Eye (tissue), 1 donor: ENCODE results near the gene GPD2.

Experiments used
- DNase-seq: peaks from one replicate; pipeline ENCODE4 v3.0.0-alpha.2; 2015

GPD2 gene

DNA sequence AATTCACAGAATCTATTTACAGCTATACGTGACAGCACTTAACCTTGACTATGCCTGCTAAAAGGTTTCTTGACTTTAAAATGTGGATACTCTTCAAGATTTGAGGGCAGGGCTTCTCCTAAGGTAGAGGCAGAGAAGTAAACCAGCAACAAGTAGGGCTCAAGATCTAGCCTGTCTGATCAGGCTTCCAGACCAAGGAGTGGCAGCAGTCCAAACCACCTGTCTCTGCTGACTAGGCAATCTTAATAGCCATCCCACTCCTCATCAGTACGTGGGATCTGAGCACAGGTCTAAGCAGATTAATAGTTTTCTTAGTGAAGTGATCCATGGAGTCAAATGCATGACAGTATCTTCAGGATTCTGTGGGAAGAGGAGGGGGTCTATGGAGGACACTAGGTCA, 100.4 kb downstream of the GPD2 start:
- no peak for DNase-seq

DNA sequence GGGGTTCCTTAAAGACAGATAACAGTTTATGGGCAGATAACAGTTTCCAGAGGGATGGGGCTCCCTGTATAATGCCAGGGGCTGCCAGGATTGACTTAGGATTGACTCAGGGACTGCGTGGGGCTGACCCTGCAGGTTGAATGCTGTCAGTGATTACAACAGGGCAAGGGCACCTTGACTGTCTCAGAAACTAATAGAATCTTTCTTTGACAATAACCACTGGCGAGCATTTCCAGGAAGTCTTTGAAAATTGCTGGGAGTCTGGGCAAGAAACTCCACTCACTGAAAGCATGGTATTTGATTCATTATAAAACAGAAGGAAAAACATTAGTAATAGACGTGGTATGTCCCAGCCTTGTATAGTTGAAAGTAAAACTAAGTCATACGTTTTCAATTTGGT, 101.0 kb downstream of the GPD2 start:
- no peak for DNase-seq

DNA sequence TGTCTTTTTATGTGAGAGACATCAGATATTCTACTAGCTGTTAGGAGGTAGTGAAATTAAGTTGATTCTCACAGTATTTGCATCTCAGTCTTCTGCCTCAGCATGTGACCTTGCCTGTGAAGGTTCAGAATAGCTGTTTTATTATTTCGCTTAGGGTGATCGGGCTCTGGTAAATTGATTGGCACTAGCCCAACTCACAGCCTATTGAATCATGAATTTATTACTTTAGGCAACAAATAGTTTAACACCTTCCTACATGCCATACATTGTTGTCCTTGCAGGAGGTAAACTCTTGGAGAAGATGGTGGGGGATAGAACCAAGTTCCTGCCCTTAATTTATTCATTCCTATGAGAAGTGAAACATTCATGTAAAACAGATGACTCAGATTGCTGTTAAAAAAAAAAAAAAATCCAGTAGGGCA, 101.9 kb downstream of the GPD2 start:
- no peak for DNase-seq

DNA sequence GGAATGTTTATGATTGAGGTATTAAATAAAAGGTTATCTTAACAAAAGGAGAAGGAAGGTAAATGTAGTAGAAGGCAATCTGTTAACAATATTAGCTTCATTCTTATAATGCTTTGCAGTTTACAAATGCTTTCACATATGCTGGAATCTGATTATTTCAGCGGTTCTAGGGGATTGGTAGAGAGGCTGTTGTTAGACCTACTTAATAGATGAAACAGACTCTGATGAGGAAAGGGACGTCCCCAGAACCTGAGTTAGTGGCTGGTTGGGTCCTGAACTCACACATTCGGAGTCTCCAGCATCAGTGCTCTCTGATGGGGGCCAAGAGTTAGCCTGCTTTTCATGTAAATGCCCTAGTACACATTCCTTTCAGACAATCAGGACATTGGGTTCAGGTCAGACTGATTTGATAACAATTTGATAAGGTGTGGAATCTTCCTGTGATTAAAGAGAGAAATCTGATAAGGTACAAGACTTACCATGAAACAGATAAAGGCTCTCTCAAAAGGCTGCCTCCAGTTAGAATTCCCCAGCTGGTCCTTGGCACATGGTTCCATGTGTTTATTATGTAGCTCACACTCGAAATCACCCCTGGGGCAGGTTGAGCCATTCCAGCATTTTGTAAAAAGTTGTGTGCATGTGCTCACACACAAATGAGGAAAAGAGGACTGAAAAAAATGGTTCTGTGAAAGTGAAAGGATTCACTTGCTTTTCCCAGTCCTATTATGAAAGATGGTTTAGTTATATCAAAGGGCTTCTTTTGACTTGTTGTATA, 103.1 kb downstream of the GPD2 start:
- no peak for DNase-seq

DNA sequence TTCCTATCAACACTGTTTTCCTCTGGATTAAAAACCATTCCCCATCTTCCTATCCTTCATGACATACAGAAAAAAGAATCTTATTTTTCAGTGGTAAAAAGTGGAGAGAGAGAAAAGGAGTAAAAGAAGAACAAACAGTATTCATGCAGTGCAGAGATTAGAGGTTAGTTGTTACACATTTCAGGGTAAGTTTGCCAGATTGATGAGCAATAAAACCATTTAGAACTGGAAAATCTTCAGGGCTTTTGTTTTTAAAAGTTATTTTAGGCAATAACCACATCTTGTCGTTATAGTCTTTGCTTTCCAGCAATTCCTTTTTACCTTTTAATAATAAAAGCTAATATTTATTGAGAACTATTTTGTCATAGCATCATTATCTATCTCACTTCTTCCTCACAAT, 104.5 kb downstream of the GPD2 start:
- DNase-seq: no peak

DNA sequence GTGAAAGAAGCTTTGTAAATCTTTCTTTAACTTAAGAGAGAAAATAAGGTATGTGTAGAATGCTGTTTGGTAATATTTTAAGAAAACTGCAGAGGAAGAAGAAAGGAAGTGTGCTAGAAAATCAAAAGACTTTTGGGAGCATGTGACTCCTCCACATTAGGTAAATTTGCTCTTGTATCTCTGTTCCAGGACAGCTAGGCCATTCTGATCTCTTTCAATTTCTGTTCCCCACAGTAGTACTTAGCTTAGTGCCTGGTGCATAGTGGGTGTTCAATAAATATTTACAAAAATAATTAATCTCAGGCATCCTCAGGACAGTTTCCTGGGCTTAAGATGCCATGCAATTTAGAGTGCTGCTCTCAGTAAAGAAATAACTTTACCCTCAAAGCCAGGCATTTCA, 105.0 kb downstream of the GPD2 start:
- DNase-seq: no peak

DNA sequence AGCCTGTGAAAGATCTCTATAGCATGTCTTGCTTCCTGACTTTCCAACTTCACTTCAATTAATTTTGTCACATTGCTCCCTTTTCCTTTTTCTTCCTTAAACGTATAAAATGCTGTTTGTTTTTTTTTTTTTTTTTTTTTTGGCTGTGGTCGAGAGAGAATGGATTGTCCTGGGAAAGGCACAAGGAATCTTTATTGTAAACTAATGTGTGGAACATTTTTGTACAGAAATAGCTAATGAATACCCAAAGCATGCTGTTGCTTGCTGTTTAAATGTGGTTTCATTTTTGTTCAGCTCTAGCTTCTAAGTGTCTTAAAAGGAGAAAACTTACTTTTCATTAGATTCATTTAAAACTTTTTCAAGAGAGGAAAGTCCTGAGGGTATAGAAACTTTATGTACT, 105.5 kb downstream of the GPD2 start:
- DNase-seq: no peak

DNA sequence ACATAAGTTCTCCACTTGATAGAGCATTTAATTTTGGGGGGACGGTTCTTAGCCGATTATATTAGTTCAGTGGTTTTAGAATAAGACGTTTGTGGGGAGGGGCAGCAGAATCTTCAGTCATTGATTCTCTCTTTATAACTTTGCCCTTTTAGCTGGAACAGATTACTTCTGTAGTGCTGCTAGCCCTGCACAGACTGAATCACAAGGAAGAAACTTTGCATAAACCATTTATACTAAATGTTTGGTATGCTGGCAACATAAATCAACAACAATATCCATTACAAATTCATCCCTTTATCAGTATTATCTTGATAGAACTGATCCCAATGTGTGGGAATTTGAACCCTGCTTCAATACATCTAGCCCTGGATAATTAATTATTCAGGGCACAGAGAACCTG, 112.2 kb downstream of the GPD2 start:
- no peak for DNase-seq

DNA sequence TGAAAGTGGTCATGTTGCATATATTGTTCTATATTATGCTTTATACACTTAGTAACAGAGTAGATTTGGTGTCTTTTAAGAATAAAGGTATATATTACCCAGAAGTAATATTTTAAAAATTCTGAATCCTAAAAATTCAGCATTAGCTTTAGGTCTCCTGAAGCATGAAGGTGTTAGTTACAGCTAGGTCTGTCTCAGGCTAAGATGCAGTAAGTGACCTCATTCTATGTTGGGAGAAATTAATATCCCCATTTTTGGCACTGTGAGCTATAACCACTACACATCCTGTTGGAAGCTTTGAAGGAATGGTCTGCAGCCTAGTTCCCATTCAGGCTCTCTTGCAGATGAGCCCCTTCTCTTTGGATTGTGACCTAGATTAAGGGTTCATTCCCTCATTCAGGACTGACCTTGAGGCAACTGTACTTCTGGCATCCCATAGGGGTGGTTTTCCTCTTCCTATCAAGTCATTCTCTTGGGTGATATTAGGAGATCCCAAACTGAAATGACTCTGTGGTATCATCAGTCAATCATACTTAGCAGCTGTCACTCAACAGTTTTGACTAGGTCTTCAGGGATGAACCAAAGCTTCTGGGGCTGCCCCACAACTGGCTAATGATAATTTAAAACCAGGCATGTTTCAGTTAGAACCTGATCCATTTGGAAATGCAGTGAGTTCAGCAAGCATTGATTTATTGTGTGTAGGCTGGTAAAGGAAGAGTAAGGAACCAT, 117.7 kb downstream of the GPD2 start:
- DNase-seq: no peak

DNA sequence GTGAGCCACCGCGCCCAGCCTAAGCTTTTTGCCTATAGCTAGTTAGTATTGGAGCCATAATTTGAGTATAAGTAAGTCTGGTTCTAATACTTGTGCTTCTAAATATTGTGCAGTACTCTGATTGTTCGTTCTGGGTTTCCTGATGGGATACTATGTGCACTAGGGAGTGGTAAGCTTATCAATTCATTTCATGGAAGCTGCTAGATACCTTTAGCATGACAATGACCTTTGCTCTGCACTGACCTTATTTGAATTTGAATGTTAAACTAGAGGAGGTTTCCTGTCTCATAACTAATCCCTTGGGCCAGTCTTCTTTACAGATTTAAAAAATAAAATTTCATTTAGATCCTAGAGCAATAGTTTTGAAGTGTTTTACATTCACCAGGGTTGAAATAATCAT, 125.1 kb downstream of the GPD2 start:
- DNase-seq: no peak

DNA sequence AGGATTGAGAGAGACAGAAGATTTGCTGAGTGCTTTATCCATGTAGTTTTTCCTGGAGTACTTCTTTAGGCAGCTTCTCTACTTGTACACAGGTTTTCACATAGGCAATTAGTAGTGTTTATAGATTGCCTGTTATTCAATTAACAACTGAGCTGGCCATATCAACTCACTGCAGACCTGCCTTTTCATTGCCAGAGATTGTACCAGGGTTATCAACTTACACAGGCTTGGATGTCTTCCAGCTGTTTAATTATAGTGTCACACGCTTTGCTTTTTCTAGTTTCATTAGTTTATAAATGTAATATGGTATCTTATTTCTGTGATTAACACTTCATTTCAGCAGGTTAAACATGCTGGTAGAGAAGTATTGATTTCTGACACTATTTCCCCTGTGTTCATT, 125.9 kb downstream of the GPD2 start:
- no peak for DNase-seq

DNA sequence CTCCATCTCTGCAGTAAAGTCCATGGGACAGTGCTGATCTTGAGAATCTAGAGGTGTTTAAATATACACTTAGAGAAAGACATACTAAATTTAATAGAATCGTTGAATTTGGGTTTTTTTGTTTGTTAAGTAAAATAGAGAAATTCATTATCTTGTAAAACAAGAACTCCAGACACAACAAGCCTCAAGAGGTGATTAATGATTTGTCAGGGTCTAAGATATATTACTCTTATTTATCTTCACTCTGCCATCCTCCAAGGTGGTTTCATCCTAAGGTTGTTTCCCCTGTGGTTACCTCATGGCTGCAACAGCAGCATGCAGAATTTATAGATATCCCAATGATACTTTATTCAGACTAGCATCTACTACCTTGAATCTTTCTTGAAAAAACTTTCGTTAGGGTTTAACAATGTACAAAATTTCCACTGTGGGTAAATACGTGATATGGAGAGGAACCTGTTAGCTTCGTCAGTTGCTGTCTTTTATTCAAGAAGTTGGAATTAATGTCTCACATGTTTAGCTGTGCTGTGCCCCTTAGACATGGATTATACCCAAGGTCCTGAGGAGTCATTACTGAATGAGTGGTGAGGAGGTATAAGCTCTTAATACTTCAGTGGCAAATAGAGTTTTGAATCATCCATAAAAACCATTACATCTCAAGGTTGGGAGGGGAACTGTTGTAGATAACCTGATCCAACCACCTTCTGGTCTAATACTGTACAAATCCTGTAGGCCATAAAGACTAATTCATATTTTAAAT, 128.0 kb downstream of the GPD2 start:
- no peak for DNase-seq

DNA sequence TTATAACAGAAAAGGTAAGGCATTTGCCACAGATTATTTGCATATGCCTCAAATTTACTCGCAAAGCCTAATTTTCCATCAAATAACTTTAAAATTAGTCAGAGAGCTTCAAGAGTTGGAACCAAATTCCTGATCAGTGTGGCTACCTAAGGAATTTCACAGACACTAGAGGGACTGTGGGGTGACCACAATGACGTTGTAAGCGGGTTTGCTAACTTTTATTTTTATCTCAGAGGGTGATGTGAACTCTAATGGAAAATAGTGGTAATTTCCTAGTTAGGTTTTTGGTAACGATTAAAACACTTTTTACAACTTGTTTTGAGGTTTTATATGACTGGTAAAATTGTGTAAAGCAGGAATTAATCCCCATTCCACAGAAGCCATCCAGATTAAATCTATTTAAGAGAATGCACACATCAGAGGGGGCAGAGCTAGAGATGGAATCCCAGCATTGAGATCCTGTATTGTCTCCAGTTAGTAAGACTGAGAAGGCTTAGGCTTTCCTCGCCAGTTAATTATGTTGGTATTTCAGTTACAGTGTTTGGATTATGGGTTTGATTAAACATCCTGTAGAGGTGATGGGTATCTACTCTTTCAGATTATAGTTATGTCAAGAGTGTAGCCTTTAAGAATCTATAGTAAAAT, 129.0 kb downstream of the GPD2 start:
- DNase-seq: no peak

DNA sequence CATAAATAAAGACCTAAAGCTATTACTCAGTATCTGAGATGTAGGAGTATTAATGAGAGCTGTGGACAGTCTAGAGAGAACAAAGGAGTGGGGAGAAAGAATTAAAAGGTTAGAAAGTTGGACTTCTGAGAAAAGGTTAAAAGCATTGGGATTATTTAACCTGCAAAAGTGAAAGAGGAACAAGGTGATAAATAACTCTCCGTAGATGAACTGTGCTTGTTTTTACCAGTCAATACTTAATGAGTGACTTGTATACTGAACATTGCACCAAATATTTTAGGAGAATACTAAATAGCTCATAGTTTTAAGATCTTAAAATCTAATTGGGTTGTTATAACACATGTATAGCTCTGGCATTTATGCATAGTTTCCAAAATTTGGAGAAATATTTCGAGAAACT, 137.5 kb downstream of the GPD2 start:
- no peak for DNase-seq

DNA sequence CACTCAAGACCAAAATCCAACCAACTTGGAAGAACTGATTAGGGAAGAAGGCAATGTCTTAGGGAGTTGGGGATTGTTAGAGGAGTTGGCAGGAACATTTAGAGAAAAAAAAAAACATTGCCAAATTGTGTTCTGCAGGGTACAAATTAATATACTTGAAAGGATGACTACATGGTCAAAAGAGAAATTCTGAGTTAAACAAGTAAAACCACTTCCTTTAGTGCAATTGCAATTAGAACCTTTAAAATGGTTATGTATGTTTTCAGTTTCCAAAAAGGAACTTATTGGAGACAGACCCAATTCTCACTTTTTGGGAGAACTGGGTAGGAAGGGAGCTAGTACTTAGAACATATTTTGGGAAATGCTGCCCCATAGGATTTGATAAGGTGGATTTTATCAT, 137.9 kb downstream of the GPD2 start:
- DNase-seq: no peak

DNA sequence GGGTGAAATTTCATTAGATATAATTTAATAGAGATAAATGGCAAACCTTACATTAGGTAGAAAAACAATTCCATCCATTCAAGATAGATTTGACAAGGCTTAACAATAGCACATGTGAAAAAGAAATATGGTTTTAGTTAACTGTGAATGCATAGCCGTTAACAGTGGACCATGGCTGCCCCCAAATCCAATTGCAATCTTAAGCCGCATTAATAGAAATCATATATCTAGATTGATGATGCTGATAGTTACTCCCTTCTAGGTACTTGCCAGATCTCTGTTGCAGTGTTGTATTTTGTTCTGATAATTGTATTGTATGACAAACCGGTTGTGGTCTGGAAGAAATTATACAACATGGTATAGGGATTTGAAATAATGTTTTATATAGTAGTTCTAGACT, 139.8 kb downstream of the GPD2 start:
- DNase-seq: no peak

DNA sequence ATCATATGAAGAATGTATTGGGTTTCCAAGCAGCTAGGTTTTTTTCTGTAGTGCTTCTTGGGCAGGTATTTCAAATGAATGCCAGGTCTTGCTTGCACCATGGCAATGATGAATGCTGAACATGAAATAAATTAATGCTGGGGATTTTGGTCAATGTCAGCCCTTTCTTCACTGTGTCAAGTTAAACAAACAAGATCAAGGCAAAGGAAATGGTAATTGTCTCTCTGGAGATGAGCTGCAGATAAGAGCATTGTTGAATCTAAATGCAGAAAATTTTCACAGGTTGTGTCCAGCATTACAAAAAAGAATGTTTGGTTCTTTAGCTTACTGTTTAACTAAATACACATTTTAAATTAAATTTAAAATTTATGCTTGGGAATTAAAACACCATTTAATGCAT, 144.3 kb downstream of the GPD2 start:
- DNase-seq: no peak

DNA sequence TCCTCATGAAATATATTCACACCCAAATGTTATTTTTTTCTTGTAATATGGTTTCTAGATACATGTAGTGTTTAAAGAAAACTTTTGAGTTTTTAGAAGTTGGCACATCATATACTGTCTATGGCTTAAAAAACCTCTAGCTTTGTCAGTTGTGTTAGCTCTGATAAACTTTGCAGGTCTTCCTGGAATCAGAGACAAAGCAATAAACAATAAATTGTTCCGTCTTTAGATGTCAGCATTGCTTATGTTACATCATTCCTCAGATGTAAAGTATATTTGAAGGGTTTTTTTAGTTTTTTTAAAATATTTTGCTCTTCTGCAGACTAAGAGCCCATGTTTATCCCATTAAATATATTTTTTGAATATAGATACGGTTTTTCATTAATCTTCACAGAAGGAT, 145.1 kb downstream of the GPD2 start:
- DNase-seq: no peak

DNA sequence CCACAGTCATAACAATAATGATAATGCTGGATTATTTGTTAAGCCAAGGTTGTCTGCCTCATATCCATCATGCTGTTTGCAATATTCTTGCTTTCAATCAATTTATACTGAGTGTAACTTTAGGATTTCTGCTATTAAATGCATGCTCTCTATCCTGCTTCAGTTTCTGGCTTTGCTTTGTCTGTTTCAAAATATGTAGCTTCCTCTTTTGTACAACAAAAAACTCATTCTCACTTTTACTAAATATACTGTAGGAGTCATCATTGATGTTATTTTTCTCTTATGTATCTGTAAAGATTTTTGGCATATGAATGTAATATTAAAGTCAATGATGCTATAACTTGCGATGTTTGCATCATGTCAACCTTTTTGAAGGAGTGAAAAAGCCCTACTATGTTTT, 149.3 kb downstream of the GPD2 start:
- no peak for DNase-seq

DNA sequence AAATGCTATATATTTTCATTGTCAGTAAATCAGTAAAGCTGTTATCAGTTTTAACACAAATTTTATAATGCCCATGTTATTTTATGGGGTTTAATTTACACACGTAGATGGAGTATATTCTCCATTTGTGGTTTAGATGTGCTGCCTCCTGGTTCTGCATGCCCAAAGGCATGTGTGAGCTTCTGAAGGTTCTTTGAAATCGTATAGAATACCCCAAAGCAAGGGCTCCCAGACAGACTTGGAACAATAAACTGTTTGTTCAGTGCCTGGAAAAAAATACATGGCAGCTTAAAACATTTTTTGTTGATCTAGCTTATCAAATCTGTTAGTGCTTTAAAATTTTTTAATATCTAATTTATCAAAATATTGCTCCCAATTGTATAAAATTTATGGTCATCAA, 150.4 kb downstream of the GPD2 start:
- no peak for DNase-seq

DNA sequence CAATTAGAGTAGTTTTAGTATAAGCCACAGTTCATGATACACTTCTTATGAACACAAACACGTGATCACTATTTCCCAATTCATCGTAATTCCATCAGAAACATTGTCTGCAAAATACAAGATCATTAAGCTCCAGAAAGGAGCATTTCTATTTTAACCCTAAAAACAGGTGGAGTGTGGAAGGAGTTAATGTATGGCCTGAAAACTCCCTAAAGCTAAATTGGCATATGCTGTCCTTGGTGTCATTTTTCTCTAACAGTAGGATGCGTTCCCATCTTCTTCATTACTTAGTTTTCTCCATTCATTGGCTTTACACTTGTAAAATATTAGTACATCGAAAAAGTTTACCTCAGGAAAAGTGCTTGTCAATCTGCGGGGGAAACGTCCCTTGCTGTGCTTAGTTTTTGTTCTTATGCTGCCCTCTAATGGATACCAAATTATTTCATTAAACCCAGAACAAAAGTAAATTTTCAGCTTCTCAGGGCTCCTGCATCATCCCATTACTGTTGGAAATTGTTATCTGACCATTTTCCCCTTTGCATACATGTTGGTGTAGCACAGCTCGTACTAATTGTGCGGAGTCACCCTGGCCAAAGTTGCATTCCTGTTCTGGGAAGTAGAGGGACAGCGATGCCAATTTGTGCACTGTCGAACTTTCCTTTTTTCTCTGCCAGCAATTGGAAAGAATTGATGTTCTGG, 153.4 kb downstream of the GPD2 start:
- DNase-seq: peak; percentile 77

DNA sequence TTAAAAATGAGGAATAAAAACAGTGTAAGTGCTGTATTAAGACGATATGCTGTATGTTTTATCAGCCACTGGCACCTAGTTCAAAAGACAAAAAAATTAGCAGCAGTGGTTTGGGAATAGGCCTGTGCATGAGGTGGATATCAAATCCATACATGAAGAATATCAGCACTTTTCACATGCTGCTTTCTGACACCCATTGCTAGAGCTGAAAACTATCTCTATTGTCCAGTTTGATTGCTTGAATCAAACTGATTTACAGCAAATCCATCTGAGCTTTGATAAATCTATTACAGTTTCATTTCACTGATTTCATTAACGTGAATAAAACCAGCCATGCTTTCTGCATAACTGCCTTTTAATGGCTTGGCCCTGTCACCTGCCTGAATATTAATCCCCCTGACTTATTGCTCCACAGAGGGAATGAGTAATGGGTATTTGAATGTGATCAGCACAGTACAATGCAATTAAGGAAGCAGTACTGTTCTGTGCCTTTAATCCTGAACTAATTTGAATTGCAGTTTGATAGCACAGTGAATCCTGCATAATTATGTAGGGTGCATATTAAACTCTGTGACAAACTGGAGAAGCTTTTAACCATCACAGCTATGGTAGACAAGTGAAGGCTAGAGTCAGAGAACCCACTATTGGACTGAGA, 154.0 kb downstream of the GPD2 start:
- peak; percentile 5 for DNase-seq
